K562 (cell line): ENCODE measurements around the gene XRCC5.

Experiments
- NR2C2 ChIP-seq, 2 experiments: fragments of 200-800 bp in 1 of 2; sonication (Bioruptor generic) in 1 of 2; sonication (generic) in 1 of 2; formaldehyde crosslinking in 1 of 2; IDR thresholded peaks; 2 replicates each; pipeline versions ENCODE4 v1.6.1 to v1.8.0; 2016 to 2022; ENCODE audit warnings: mild to moderate bottlenecking in 1 of 2, missing compliant biosample characterization in 1 of 2, missing genetic modification characterization in 1 of 2, missing genetic modification reagents in 1 of 2
- TCF7L2 ChIP-seq: fragments of 150-350 bp; IDR thresholded peaks from 2 replicates; pipeline ENCODE4 v1.6.1; 2016; ENCODE audit warnings: low read depth, mild to moderate bottlenecking, low read length, moderate library complexity
- ZFP36 ChIP-seq: fragments of 150-350 bp; IDR thresholded peaks from 2 replicates; pipeline ENCODE4 v1.6.1; 2018; ENCODE audit warnings: low read length, low read depth; ENCODE audit not compliant: partially characterized antibody
- TF ChIP-seq, protein P1 (sequence below), 3 experiments: IDR thresholded peaks in 2 of 3; conservative IDR thresholded peaks in 1 of 3; 2 replicates each; pipeline ENCODE4 v1.5.1; 2011 to 2012; ENCODE audit warnings: low read length in 3 of 3, mild to moderate bottlenecking in 3 of 3, control low read depth in 2 of 3, improper control_type of control experiment in 1 of 3, inconsistent platforms in 1 of 3, low read depth in 1 of 3, mixed read lengths in 1 of 3, moderate library complexity in 1 of 3; ENCODE audit not compliant: insufficient read depth in 2 of 3
- TF ChIP-seq, protein P2 (sequence below): sonication (generic); formaldehyde crosslinking; IDR thresholded peaks from 2 replicates; pipeline ENCODE4 v1.8.1; 2023; ENCODE audit warnings: mild to moderate bottlenecking, missing genetic modification reagents
- TF ChIP-seq, protein P3 (sequence below): fragments of 250-450 bp; sonication (Bioruptor Pico); IDR thresholded peaks from 2 replicates; pipeline ENCODE4 v1.8.0; 2021; ENCODE audit warnings: moderate library complexity, mild to moderate bottlenecking, inconsistent platforms
- TF ChIP-seq, protein P4 (sequence below): sonication (generic); formaldehyde crosslinking; IDR thresholded peaks from 2 replicates; pipeline ENCODE4 v1.8.1; 2023; ENCODE audit warnings: mild to moderate bottlenecking, missing genetic modification reagents

DNA sequence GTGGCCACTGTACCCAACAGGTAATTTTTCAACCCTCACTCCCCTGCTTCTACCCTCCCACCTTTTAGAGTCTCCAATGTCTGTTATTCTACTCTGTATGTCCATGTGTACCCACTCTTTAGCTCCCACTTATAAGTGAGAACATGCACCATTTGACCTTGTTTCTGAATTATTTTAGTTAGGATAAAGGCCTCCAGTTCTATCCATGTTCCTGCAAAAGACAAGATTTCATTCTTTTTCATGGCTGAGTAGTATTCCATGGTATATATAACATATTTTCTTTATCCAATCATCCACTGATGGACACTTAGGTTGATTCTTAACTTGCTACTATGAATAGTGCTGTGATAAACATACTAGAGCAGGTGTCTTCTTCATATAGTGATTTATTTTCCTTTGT lies 36.7 kb upstream of the XRCC5 start:
- TF ChIP-seq TCF7L2 (no peak), ZFP36 (no peak), NR2C2 (CRISPR knock-in tag; IDR thresholded peaks at IDR 0.05) (no peak), NR2C2 (tag; IDR thresholded peaks at IDR 0.05) (no peak)
- TF ChIP-seq, protein P1, sequence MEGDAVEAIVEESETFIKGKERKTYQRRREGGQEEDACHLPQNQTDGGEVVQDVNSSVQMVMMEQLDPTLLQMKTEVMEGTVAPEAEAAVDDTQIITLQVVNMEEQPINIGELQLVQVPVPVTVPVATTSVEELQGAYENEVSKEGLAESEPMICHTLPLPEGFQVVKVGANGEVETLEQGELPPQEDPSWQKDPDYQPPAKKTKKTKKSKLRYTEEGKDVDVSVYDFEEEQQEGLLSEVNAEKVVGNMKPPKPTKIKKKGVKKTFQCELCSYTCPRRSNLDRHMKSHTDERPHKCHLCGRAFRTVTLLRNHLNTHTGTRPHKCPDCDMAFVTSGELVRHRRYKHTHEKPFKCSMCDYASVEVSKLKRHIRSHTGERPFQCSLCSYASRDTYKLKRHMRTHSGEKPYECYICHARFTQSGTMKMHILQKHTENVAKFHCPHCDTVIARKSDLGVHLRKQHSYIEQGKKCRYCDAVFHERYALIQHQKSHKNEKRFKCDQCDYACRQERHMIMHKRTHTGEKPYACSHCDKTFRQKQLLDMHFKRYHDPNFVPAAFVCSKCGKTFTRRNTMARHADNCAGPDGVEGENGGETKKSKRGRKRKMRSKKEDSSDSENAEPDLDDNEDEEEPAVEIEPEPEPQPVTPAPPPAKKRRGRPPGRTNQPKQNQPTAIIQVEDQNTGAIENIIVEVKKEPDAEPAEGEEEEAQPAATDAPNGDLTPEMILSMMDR (IDR thresholded peaks at IDR 0.05 in 2 of 3, conservative IDR thresholded peaks at IDR 0.05 in 1 of 3; ENCODE audit: insufficient read depth in 2 of 3, low read depth in 1 of 3, low read length in 3 of 3) = no peak
- TF ChIP-seq, protein P2, sequence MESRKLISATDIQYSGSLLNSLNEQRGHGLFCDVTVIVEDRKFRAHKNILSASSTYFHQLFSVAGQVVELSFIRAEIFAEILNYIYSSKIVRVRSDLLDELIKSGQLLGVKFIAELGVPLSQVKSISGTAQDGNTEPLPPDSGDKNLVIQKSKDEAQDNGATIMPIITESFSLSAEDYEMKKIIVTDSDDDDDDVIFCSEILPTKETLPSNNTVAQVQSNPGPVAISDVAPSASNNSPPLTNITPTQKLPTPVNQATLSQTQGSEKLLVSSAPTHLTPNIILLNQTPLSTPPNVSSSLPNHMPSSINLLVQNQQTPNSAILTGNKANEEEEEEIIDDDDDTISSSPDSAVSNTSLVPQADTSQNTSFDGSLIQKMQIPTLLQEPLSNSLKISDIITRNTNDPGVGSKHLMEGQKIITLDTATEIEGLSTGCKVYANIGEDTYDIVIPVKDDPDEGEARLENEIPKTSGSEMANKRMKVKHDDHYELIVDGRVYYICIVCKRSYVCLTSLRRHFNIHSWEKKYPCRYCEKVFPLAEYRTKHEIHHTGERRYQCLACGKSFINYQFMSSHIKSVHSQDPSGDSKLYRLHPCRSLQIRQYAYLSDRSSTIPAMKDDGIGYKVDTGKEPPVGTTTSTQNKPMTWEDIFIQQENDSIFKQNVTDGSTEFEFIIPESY = no peak
- TF ChIP-seq, protein P3, sequence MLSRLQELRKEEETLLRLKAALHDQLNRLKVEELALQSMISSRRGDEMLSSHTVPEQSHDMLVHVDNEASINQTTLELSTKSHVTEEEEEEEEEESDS (CRISPR knock-in tag) = no peak
- TF ChIP-seq, protein P4, sequence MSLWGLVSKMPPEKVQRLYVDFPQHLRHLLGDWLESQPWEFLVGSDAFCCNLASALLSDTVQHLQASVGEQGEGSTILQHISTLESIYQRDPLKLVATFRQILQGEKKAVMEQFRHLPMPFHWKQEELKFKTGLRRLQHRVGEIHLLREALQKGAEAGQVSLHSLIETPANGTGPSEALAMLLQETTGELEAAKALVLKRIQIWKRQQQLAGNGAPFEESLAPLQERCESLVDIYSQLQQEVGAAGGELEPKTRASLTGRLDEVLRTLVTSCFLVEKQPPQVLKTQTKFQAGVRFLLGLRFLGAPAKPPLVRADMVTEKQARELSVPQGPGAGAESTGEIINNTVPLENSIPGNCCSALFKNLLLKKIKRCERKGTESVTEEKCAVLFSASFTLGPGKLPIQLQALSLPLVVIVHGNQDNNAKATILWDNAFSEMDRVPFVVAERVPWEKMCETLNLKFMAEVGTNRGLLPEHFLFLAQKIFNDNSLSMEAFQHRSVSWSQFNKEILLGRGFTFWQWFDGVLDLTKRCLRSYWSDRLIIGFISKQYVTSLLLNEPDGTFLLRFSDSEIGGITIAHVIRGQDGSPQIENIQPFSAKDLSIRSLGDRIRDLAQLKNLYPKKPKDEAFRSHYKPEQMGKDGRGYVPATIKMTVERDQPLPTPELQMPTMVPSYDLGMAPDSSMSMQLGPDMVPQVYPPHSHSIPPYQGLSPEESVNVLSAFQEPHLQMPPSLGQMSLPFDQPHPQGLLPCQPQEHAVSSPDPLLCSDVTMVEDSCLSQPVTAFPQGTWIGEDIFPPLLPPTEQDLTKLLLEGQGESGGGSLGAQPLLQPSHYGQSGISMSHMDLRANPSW (CRISPR knock-in tag) = no peak
